ENCODE measurements around the gene MAPKAPK5.
"Not testable (repeated sequence)": the region's sequence is repeated elsewhere in the genome, so short reads cannot be mapped to it uniquely, and the experiment has no call there.

MAPKAPK5 gene

GRCh38 chr12:111828338-111828979, 13.6 kb upstream of the MAPKAPK5 start:
- H3K9me3 ChIP-seq (ENCODE audit: control insufficient read depth in 2 of 2, low read length in 2 of 2) = no peaks in the 10 kb centered on the region
- no peaks in the 10 kb centered on the region for H3K4me1 ChIP-seq (ENCODE audit: control insufficient read depth, insufficient read depth, low read length)
- no peaks in the 10 kb centered on the region for H3K36me3 ChIP-seq (ENCODE audit: control insufficient read depth in 2 of 2, insufficient read depth in 2 of 2, low read length in 2 of 2)
- no peak overlapping the region for H3K4me3 ChIP-seq (ENCODE audit: low read length in 2 of 2)
- H3K27me3 ChIP-seq (ENCODE audit: control insufficient read depth in 1 of 2, insufficient read depth in 2 of 2, low read length in 2 of 2) = no peaks in the 10 kb centered on the region
- no peak overlapping the region for H3K9ac ChIP-seq (ENCODE audit: low read length in 2 of 2)
- no peak overlapping the region for H3K27ac ChIP-seq (ENCODE audit: low read length)

- H3K4me1 ChIP-seq (ENCODE audit: control insufficient read depth, insufficient read depth, low read length); H3K36me3 ChIP-seq (ENCODE audit: control insufficient read depth in 2 of 2, insufficient read depth in 2 of 2, low read length in 2 of 2); H3K27me3 ChIP-seq (ENCODE audit: control insufficient read depth in 1 of 2, insufficient read depth in 2 of 2, low read length in 2 of 2); H3K27ac ChIP-seq (ENCODE audit: low read length); H3K4me3 ChIP-seq (ENCODE audit: low read length in 2 of 2); H3K9ac ChIP-seq (ENCODE audit: low read length in 2 of 2); H3K9me3 ChIP-seq (ENCODE audit: control insufficient read depth in 2 of 2, low read length in 2 of 2): not testable (repeated sequence)
Measured at GRCh38 chr12:111829635-111830034, 12.4 kb upstream of the MAPKAPK5 start.

GRCh38 chr12:111834740-111835386, 7.2 kb upstream of the MAPKAPK5 start:
- H3K4me1 ChIP-seq (ENCODE audit: control insufficient read depth, insufficient read depth, low read length); H3K9me3 ChIP-seq (ENCODE audit: control insufficient read depth in 2 of 2, low read length in 2 of 2); H3K27ac ChIP-seq (ENCODE audit: low read length); H3K27me3 ChIP-seq (ENCODE audit: control insufficient read depth in 1 of 2, insufficient read depth in 2 of 2, low read length in 2 of 2); H3K9ac ChIP-seq (ENCODE audit: low read length in 2 of 2); H3K36me3 ChIP-seq (ENCODE audit: control insufficient read depth in 2 of 2, insufficient read depth in 2 of 2, low read length in 2 of 2); H3K4me3 ChIP-seq (ENCODE audit: low read length in 2 of 2): not testable (repeated sequence)

GRCh38 chr12:111835531-111836181, 6.4 kb upstream of the MAPKAPK5 start:
- not testable (repeated sequence) for H3K4me3 ChIP-seq (ENCODE audit: low read length in 2 of 2); H3K27me3 ChIP-seq (ENCODE audit: control insufficient read depth in 1 of 2, insufficient read depth in 2 of 2, low read length in 2 of 2)

GRCh38 chr12:111838353-111838752, 3.7 kb upstream of the MAPKAPK5 start:
- Histone ChIP-seq H3K4me3 (ENCODE audit: low read length in 2 of 2) (no peak overlapping the region), H3K27me3 (ENCODE audit: control insufficient read depth in 1 of 2, insufficient read depth in 2 of 2, low read length in 2 of 2) (no peaks in the 10 kb centered on the region), H3K9ac (ENCODE audit: low read length in 2 of 2) (no peak overlapping the region), H3K36me3 (ENCODE audit: control insufficient read depth in 2 of 2, insufficient read depth in 2 of 2, low read length in 2 of 2) (peaks cover 4 to 7% of the 10 kb centered on the region in 2 donors), H3K4me1 (ENCODE audit: control insufficient read depth, insufficient read depth, low read length) (peaks cover 19% of the 10 kb centered on the region), H3K9me3 (ENCODE audit: control insufficient read depth in 2 of 2, low read length in 2 of 2) (no peaks in the 10 kb centered on the region), H3K27ac (ENCODE audit: low read length) (no peak overlapping the region)

More at GRCh38 chr12:111835531-111836181, 6.4 kb upstream of the MAPKAPK5 start:
- H3K9ac ChIP-seq (ENCODE audit: low read length in 2 of 2); H3K4me1 ChIP-seq (ENCODE audit: control insufficient read depth, insufficient read depth, low read length); H3K27ac ChIP-seq (ENCODE audit: low read length); H3K9me3 ChIP-seq (ENCODE audit: control insufficient read depth in 2 of 2, low read length in 2 of 2); H3K36me3 ChIP-seq (ENCODE audit: control insufficient read depth in 2 of 2, insufficient read depth in 2 of 2, low read length in 2 of 2): not testable (repeated sequence)

- peak overlapping the region; percentile 86 to 100 for H3K9ac ChIP-seq (ENCODE audit: low read length in 2 of 2)
- peak overlapping the region; percentile 89 to 100 for H3K4me3 ChIP-seq (ENCODE audit: low read length in 2 of 2)
- H3K36me3 ChIP-seq (ENCODE audit: control insufficient read depth in 2 of 2, insufficient read depth in 2 of 2, low read length in 2 of 2) = peaks cover 4 to 7% of the 10 kb centered on the region in 2 donors
- H3K27ac ChIP-seq (ENCODE audit: low read length) = peak overlapping the region; percentile 95
- peaks cover 34% of the 10 kb centered on the region for H3K4me1 ChIP-seq (ENCODE audit: control insufficient read depth, insufficient read depth, low read length)
- no peaks in the 10 kb centered on the region for H3K9me3 ChIP-seq (ENCODE audit: control insufficient read depth in 2 of 2, low read length in 2 of 2)
- no peaks in the 10 kb centered on the region for H3K27me3 ChIP-seq (ENCODE audit: control insufficient read depth in 1 of 2, insufficient read depth in 2 of 2, low read length in 2 of 2)
Measured at GRCh38 chr12:111840807-111841206, 1.2 kb upstream of the MAPKAPK5 start.

GRCh38 chr12:111841236-111841749, 735 bp upstream of the MAPKAPK5 start:
- Histone ChIP-seq H3K27me3 (ENCODE audit: control insufficient read depth in 1 of 2, insufficient read depth in 2 of 2, low read length in 2 of 2) (no peaks in the 10 kb centered on the region), H3K4me1 (ENCODE audit: control insufficient read depth, insufficient read depth, low read length) (peaks cover 34% of the 10 kb centered on the region), H3K9me3 (ENCODE audit: control insufficient read depth in 2 of 2, low read length in 2 of 2) (no peaks in the 10 kb centered on the region), H3K27ac (ENCODE audit: low read length) (peak overlapping the region; percentile 95), H3K4me3 (ENCODE audit: low read length in 2 of 2) (peak overlapping the region; percentile 89 to 100), H3K36me3 (ENCODE audit: control insufficient read depth in 2 of 2, insufficient read depth in 2 of 2, low read length in 2 of 2) (peaks cover 4 to 7% of the 10 kb centered on the region in 2 donors), H3K9ac (ENCODE audit: low read length in 2 of 2) (peak overlapping the region; percentile 86 to 100)

- peak overlapping the region; percentile 86 to 100 for H3K9ac ChIP-seq (ENCODE audit: low read length in 2 of 2)
- H3K9me3 ChIP-seq (ENCODE audit: control insufficient read depth in 2 of 2, low read length in 2 of 2) = no peaks in the 10 kb centered on the region
- H3K4me3 ChIP-seq (ENCODE audit: low read length in 2 of 2) = peak overlapping the region; percentile 89 to 100
- H3K4me1 ChIP-seq (ENCODE audit: control insufficient read depth, insufficient read depth, low read length) = peaks cover 34% of the 10 kb centered on the region
- no peaks in the 10 kb centered on the region for H3K27me3 ChIP-seq (ENCODE audit: control insufficient read depth in 1 of 2, insufficient read depth in 2 of 2, low read length in 2 of 2)
- peak overlapping the region; percentile 95 for H3K27ac ChIP-seq (ENCODE audit: low read length)
- H3K36me3 ChIP-seq (ENCODE audit: control insufficient read depth in 2 of 2, insufficient read depth in 2 of 2, low read length in 2 of 2) = peaks cover 4 to 7% of the 10 kb centered on the region in 2 donors
Measured at GRCh38 chr12:111842556-111843396, 748 bp downstream of the MAPKAPK5 start.

- no peaks in the 10 kb centered on the region for H3K27me3 ChIP-seq (ENCODE audit: control insufficient read depth in 1 of 2, insufficient read depth in 2 of 2, low read length in 2 of 2)
- no peak overlapping the region for H3K27ac ChIP-seq (ENCODE audit: low read length)
- H3K36me3 ChIP-seq (ENCODE audit: control insufficient read depth in 2 of 2, insufficient read depth in 2 of 2, low read length in 2 of 2) = peaks cover 0 to 5% of the 10 kb centered on the region in 2 donors
- H3K9ac ChIP-seq (ENCODE audit: low read length in 2 of 2) = no peak overlapping the region
- H3K4me1 ChIP-seq (ENCODE audit: control insufficient read depth, insufficient read depth, low read length) = peaks cover 24% of the 10 kb centered on the region
- no peaks in the 10 kb centered on the region for H3K9me3 ChIP-seq (ENCODE audit: control insufficient read depth in 2 of 2, low read length in 2 of 2)
- no peak overlapping the region for H3K4me3 ChIP-seq (ENCODE audit: low read length in 2 of 2)
Measured at GRCh38 chr12:111846016-111846415, 4.0 kb downstream of the MAPKAPK5 start.

- peaks cover 0 to 6% of the 10 kb centered on the region in 2 donors for H3K36me3 ChIP-seq (ENCODE audit: control insufficient read depth in 2 of 2, insufficient read depth in 2 of 2, low read length in 2 of 2)
- no peak overlapping the region for H3K4me3 ChIP-seq (ENCODE audit: low read length in 2 of 2)
- H3K9me3 ChIP-seq (ENCODE audit: control insufficient read depth in 2 of 2, low read length in 2 of 2) = no peaks in the 10 kb centered on the region
- H3K27me3 ChIP-seq (ENCODE audit: control insufficient read depth in 1 of 2, insufficient read depth in 2 of 2, low read length in 2 of 2) = no peaks in the 10 kb centered on the region
- no peak overlapping the region for H3K27ac ChIP-seq (ENCODE audit: low read length)
- no peaks in the 10 kb centered on the region for H3K4me1 ChIP-seq (ENCODE audit: control insufficient read depth, insufficient read depth, low read length)
- no peak overlapping the region for H3K9ac ChIP-seq (ENCODE audit: low read length in 2 of 2)
Measured at GRCh38 chr12:111850526-111850925, 8.5 kb downstream of the MAPKAPK5 start.

Measured in stomach smooth muscle (tissue), 2 donors.